Measurements from ENCODE around the gene PRKAG3. TPM values are rescaled to one million over a fixed set of nuclear protein-coding genes. Genes with fewer than 3 reads are reported as not detected.

PRKAG3 gene
- total RNA-seq, 1 donor from 2014 or later: not detected

DNA sequence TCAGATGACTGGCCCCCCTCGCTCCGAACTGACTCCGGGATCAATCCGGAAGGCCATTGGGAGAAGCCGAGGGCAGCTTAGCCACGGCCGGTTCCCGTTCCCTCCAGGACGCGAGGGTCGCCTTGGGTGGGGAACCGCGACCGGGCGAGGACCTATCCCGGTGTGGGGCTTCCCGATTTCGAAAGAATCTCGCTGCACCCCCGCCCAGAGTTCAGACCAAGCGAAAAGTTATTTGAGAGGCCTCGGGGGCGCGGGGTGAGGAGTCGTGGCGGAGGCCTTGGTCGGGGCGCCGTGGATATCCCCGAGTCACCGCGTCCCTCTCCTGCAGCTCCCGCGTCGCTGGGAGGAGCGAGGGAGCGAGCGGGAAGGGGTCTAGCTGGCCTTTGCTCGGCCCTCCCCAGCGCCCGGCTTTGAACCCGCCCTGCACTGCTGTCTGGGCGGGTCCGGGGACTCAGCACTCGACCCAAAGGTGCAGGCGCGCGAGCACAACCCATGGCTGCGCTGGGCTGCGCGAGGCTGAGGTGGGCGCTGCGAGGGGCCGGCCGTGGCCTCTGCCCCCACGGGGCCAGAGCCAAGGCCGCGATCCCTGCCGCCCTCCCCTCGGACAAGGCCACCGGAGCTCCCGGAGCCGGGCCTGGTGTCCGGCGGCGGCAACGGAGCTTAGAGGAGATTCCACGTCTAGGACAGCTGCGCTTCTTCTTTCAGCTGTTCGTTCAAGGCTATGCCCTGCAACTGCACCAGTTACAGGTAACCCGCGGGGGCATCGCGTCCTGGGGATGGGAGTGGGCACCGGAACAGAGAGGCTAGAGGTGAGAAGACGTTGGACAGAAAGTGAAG is 49.7 kb downstream of the PRKAG3 start, which contains the start of gene CYP27A1:
Gene CYP27A1 (plus strand): TSS at position 457 of the 837 bp plus-strand sequence. CDS start 36 bp downstream, at position 493.
- DNase-seq (ENCODE audit: low spot score, unreplicated experiment): peak; percentile 25
- H3K9me3 Mint-ChIP-seq (ENCODE audit: low read depth): peaks cover 6% of the 10 kb centered on the region
- TF ChIP-seq, protein P1, sequence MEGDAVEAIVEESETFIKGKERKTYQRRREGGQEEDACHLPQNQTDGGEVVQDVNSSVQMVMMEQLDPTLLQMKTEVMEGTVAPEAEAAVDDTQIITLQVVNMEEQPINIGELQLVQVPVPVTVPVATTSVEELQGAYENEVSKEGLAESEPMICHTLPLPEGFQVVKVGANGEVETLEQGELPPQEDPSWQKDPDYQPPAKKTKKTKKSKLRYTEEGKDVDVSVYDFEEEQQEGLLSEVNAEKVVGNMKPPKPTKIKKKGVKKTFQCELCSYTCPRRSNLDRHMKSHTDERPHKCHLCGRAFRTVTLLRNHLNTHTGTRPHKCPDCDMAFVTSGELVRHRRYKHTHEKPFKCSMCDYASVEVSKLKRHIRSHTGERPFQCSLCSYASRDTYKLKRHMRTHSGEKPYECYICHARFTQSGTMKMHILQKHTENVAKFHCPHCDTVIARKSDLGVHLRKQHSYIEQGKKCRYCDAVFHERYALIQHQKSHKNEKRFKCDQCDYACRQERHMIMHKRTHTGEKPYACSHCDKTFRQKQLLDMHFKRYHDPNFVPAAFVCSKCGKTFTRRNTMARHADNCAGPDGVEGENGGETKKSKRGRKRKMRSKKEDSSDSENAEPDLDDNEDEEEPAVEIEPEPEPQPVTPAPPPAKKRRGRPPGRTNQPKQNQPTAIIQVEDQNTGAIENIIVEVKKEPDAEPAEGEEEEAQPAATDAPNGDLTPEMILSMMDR (IDR thresholded peaks at IDR 0.05; ENCODE audit: unreplicated experiment): no peak
- no peaks in the 10 kb centered on the region for H3K27me3 Mint-ChIP-seq
- peak within 1 kb of the TSS; percentile 96 for H3K27ac Mint-ChIP-seq
- peaks cover 8% of the 10 kb centered on the region for H3K36me3 Mint-ChIP-seq (ENCODE audit: insufficient read depth)
- H3K4me3 Mint-ChIP-seq (ENCODE audit: low read depth): peak within 1 kb of the TSS; percentile 80
- peaks cover 34% of the 10 kb centered on the region for H3K4me1 Mint-ChIP-seq (ENCODE audit: low read depth)

DNA sequence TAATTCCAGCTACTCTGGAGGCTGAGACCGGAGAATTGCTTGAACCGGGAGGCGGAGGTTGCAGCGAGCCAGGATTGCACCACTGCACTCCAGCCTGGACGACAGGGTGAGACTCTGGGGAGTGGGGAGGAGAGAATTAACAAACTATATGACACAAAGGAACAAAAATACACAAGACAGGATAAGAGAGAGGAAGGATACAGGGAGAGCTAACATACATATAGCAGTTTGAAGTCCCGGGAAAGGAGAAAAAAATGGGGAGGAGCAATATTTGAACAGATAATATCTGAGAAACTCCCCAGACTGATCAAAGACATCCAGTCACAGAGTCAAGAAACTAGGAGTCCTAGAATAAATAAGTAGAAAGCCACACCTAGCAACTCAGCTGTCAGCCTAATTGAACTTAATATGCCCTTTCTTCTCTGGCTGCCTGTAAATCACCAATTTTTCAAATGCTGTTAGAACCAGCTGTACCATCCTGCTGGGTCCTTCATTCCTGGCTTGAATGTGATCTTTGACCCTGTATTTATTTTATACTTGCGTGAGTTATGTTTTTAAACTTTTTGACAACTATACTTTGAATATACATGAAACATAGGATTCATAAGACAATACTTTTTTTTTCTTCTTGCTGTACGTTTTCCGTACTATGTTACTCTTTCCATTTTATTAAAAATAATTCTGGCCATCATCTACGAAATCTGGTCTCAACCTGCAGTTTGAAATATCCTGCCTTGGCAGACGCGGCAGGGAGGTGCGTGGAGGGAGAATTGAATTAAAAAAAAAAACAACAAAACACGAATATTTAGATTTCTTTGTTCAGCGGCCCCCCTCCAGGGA is 50.5 kb downstream of the PRKAG3 start:
- TF ChIP-seq, protein P1 (IDR thresholded peaks at IDR 0.05; ENCODE audit: unreplicated experiment): no peak
- Mint-ChIP-seq H3K9me3 (ENCODE audit: low read depth) (peaks cover 8% of the 10 kb centered on the region), H3K27ac (peak overlapping the region; percentile 96), H3K4me1 (ENCODE audit: low read depth) (peaks cover 34% of the 10 kb centered on the region), H3K27me3 (no peaks in the 10 kb centered on the region), H3K4me3 (ENCODE audit: low read depth) (peak overlapping the region; percentile 80), H3K36me3 (ENCODE audit: insufficient read depth) (peaks cover 11% of the 10 kb centered on the region)
- DNase-seq (ENCODE audit: low spot score, unreplicated experiment): no peak

DNA sequence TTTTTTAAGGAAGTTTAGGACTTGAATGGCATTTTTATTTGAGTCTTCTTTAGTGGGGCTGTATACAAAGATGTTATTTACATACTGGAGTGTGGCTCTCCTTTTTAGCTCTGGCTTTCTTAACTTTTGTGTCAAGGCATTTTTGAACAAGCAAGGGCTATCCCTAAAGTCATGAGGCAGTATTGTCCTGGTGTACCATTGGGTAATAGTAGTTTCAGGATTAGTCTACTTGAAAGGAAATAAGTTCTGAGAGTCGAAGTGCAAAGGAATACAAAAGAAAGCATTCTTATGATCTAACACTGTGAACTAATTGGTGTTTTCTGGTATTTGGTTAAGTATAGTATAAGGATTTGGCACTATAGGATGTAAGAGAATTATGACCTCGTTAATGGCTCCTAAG is 51.6 kb downstream of the PRKAG3 start:
- H3K36me3 Mint-ChIP-seq (ENCODE audit: insufficient read depth): peaks cover 16% of the 10 kb centered on the region
- peaks cover 34% of the 10 kb centered on the region for H3K4me1 Mint-ChIP-seq (ENCODE audit: low read depth)
- peak overlapping the region; percentile 24 for H3K4me3 Mint-ChIP-seq (ENCODE audit: low read depth)
- H3K27ac Mint-ChIP-seq: no peak overlapping the region
- TF ChIP-seq, protein P1 (IDR thresholded peaks at IDR 0.05; ENCODE audit: unreplicated experiment): no peak
- no peak for DNase-seq (ENCODE audit: low spot score, unreplicated experiment)
- no peaks in the 10 kb centered on the region for H3K27me3 Mint-ChIP-seq
- H3K9me3 Mint-ChIP-seq (ENCODE audit: low read depth): peaks cover 10% of the 10 kb centered on the region

DNA sequence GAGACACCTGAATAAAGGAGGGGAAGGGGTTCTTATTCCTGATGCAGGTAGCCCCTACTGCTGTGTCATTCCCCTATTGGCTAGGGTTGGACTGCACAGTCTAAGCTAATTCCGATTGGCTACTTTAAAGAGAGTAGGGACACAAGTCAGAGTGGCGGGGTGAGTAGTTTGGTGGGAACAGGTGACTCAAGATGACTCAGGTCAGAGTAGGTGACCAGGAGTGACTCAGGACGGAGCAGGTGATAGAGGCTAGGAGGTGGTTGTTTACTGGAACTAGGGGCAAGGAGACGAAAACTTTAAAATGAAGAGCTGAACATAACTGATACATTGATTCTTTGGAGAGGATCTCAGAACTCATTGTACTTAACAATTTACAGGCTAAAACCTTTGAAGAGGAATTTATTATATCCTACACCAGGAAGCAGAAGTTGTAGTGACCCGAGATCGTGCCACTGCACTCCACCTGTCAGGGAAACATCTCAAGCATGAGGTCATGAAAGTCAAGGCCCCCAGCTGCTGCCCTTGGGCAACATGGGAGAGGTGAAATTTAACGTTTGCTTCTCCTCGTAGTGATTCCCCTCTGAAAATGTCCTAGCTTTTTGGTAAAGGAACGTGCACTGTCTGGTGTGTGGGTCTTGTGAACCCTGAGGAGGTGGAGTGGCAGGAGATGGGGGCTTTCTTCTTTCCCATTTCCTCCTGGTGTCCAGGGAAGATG is 54.2 kb downstream of the PRKAG3 start:
- H3K27ac Mint-ChIP-seq: no peak overlapping the region
- DNase-seq (ENCODE audit: low spot score, unreplicated experiment): no peak
- H3K4me1 Mint-ChIP-seq (ENCODE audit: low read depth): peaks cover 20% of the 10 kb centered on the region
- no peaks in the 10 kb centered on the region for H3K27me3 Mint-ChIP-seq
- peaks cover 26% of the 10 kb centered on the region for H3K36me3 Mint-ChIP-seq (ENCODE audit: insufficient read depth)
- no peak overlapping the region for H3K4me3 Mint-ChIP-seq (ENCODE audit: low read depth)
- TF ChIP-seq, protein P1 (IDR thresholded peaks at IDR 0.05; ENCODE audit: unreplicated experiment): no peak
- H3K9me3 Mint-ChIP-seq (ENCODE audit: low read depth): peaks cover 10% of the 10 kb centered on the region

DNA sequence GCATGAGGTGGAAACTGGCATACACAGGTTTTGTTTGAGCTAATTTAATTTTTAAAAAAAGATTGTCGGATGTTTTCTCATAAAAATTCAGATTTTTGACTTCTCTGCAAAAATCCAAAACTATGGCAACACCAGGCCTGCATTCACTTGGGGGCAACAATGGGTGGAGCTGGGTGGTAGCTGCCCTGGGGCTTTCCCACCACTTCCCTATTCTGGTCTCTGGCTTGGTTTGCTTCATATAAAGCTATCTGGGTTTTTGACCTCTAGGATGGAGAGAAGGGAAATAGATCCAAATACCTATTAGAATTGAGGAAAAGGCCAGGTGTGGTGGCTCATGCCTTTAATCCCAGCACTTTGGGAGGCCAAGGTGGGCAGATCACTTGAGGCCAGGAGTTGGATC is 55.1 kb downstream of the PRKAG3 start:
- Mint-ChIP-seq H3K4me3 (ENCODE audit: low read depth) (no peak overlapping the region), H3K9me3 (ENCODE audit: low read depth) (peaks cover 10% of the 10 kb centered on the region), H3K27ac (no peak overlapping the region), H3K4me1 (ENCODE audit: low read depth) (peaks cover 17% of the 10 kb centered on the region), H3K27me3 (no peaks in the 10 kb centered on the region), H3K36me3 (ENCODE audit: insufficient read depth) (peaks cover 28% of the 10 kb centered on the region)
- TF ChIP-seq, protein P1 (IDR thresholded peaks at IDR 0.05; ENCODE audit: unreplicated experiment): no peak
- no peak for DNase-seq (ENCODE audit: low spot score, unreplicated experiment)
